Neural cell (in vitro differentiated cells): ENCODE measurements around the gene C14orf180. TPM values are rescaled to one million over a fixed set of nuclear protein-coding genes. Genes with fewer than 3 reads are reported as not detected.

Experiments used
- H2AFZ ChIP-seq: fragments of 200-600, 300-800 bp; sonication (generic), shearing (Covaris generic); 2 replicates; pipeline ENCODE4 v1.6.0; 2014; ENCODE audit warnings: low read depth, mild to moderate bottlenecking, antibody characterized with exemption, low read length, moderate library complexity
- H3F3A ChIP-seq: fragments of 200-600 bp; shearing (Covaris generic); 2 replicates; pipeline ENCODE4 v1.6.1; 2016; ENCODE audit warnings: mild to moderate bottlenecking, moderate library complexity, mixed read lengths, antibody characterized with exemption, low read length; ENCODE audit not compliant: insufficient read depth, poor library complexity, severe bottlenecking
- H3K27ac ChIP-seq: fragments of 200-600, 300-800 bp; sonication (generic), shearing (Covaris generic); 2 replicates; pipeline ENCODE4 v1.5.1; 2014; ENCODE audit warnings: mild to moderate bottlenecking, low read length, moderate library complexity
- H3K27me3 ChIP-seq: fragments of 300-800, 200-600 bp; sonication (generic), shearing (Covaris generic); 2 replicates; pipeline ENCODE4 v1.6.0; 2014; ENCODE audit warnings: mild to moderate bottlenecking, low read depth, low read length, moderate library complexity; ENCODE audit not compliant: insufficient read depth
- H3K36me3 ChIP-seq: fragments of 300-800, 200-600 bp; sonication (generic), shearing (Covaris generic); 2 replicates; pipeline ENCODE4 v1.5.1; 2014; ENCODE audit warnings: mild to moderate bottlenecking, antibody characterized with exemption, low read length, moderate library complexity; ENCODE audit not compliant: insufficient read depth
- H3K4me2 ChIP-seq: fragments of 300-800, 200-600 bp; sonication (generic), shearing (Covaris generic); 2 replicates; pipeline ENCODE4 v1.6.0; 2014; ENCODE audit warnings: mild to moderate bottlenecking, low read length
- H3K4me3 ChIP-seq: fragments of 300-800, 200-600 bp; sonication (generic), shearing (Covaris generic); 2 replicates; pipeline ENCODE4 v1.5.1; 2014; ENCODE audit warnings: mild to moderate bottlenecking, low read length, moderate library complexity
- H3K79me2 ChIP-seq: fragments of 200-600 bp; shearing (Covaris generic); replicated peaks from 2 replicates; pipeline ENCODE4 v1.6.0; 2014; ENCODE audit warnings: mild to moderate bottlenecking, low read length, moderate library complexity; ENCODE audit not compliant: insufficient read depth
- H3K9ac ChIP-seq: fragments of 300-800, 200-600 bp; sonication (generic), shearing (Covaris generic); 2 replicates; pipeline ENCODE4 v1.6.1; 2016; ENCODE audit warnings: mild to moderate bottlenecking, low read length, mixed read lengths
- H3K9me2 ChIP-seq: fragments of 200-600 bp; shearing (Covaris generic); 2 replicates; pipeline ENCODE4 v1.6.1; 2016; ENCODE audit warnings: mild to moderate bottlenecking, low read length, mixed read lengths; ENCODE audit not compliant: insufficient read depth
- H3K9me3 ChIP-seq: fragments of 200-600, 300-800 bp; sonication (generic), shearing (Covaris generic); 2 replicates; pipeline ENCODE4 v1.6.1; 2016; ENCODE audit warnings: mild to moderate bottlenecking, mixed run types, low read length, moderate library complexity, mixed read lengths
- H4K20me1 ChIP-seq: fragments of 200-600 bp; shearing (Covaris generic); 2 replicates; pipeline ENCODE4 v1.6.1; 2016; ENCODE audit warnings: mild to moderate bottlenecking, mixed run types; ENCODE audit not compliant: insufficient read depth
- CTCF ChIP-seq: fragments of 450-650 bp; IDR thresholded peaks from 2 replicates; pipeline ENCODE4 v1.5.1; 2014; ENCODE audit warnings: antibody characterized with exemption, mild to moderate bottlenecking, moderate library complexity; ENCODE audit not compliant: poor library complexity, severe bottlenecking
- EP300 ChIP-seq: fragments of 450-650 bp; conservative IDR thresholded peaks from 2 replicates; pipeline ENCODE4 v1.6.1; 2014; ENCODE audit warnings: antibody characterized with exemption, mild to moderate bottlenecking, moderate library complexity; ENCODE audit not compliant: poor library complexity, severe bottlenecking
- EZH2 ChIP-seq: fragments of 200-600, 300-800 bp; shearing (Covaris generic), sonication (generic); IDR thresholded peaks from 2 replicates; pipeline ENCODE4 v1.6.1; 2014; ENCODE audit warnings: antibody characterized with exemption, low read length, borderline replicate concordance, mild to moderate bottlenecking; ENCODE audit not compliant: insufficient read depth, poor library complexity, severe bottlenecking
- MXI1 ChIP-seq: fragments of 450-650 bp; conservative IDR thresholded peaks from 2 replicates; pipeline ENCODE4 v1.6.1; 2014; ENCODE audit warnings: antibody characterized with exemption, mild to moderate bottlenecking; ENCODE audit not compliant: poor library complexity, severe bottlenecking
- POLR2AphosphoS5 ChIP-seq: IDR thresholded peaks from 2 replicates; pipeline ENCODE4 v1.6.1; 2012
- RAD21 ChIP-seq: fragments of 450-650 bp; conservative IDR thresholded peaks from 2 replicates; pipeline ENCODE4 v1.6.1; 2014; ENCODE audit warnings: antibody characterized with exemption, mild to moderate bottlenecking, moderate library complexity
- SMC3 ChIP-seq: fragments of 450-650 bp; conservative IDR thresholded peaks from 2 replicates; pipeline ENCODE4 v1.6.1; 2014; ENCODE audit warnings: antibody characterized with exemption, mild to moderate bottlenecking, moderate library complexity; ENCODE audit not compliant: poor library complexity
- TAF1 ChIP-seq: IDR thresholded peaks from 2 replicates; pipeline ENCODE4 v1.6.1; 2012; ENCODE audit warnings: low read depth
- polyA plus RNA-seq: library from polyadenylated mRNA; depleted of rRNA; stranded (reverse); fragments of >200 nt; gene quantifications from 2 replicates; pipeline ENCODE4 v1.2.3, GENCODE V29; 2014
- TF ChIP-seq, protein P1 (sequence below): IDR thresholded peaks from 2 replicates; pipeline ENCODE4 v1.6.1; 2012; ENCODE audit warnings: borderline replicate concordance

The C14orf180 gene
- polyA plus RNA-seq, 1 donor from 2014 or later: not detected

- Histone ChIP-seq H3K9me3 (no peaks in the 10 kb centered on the region), H3K36me3 (no peaks in the 10 kb centered on the region), H3F3A (no peaks in the 10 kb centered on the region), H4K20me1 (no peaks in the 10 kb centered on the region), H3K4me2 (no peak overlapping the region), H2AFZ (no peak overlapping the region), H3K9me2 (no peaks in the 10 kb centered on the region), H3K27ac (no peak overlapping the region), H3K9ac (no peak overlapping the region), H3K4me3 (no peak overlapping the region), H3K27me3 (no peaks in the 10 kb centered on the region), H3K79me2 (no peaks in the 10 kb centered on the region)
- TF ChIP-seq SMC3 (no peak), EZH2 (no peak)
- TF ChIP-seq, protein P1, sequence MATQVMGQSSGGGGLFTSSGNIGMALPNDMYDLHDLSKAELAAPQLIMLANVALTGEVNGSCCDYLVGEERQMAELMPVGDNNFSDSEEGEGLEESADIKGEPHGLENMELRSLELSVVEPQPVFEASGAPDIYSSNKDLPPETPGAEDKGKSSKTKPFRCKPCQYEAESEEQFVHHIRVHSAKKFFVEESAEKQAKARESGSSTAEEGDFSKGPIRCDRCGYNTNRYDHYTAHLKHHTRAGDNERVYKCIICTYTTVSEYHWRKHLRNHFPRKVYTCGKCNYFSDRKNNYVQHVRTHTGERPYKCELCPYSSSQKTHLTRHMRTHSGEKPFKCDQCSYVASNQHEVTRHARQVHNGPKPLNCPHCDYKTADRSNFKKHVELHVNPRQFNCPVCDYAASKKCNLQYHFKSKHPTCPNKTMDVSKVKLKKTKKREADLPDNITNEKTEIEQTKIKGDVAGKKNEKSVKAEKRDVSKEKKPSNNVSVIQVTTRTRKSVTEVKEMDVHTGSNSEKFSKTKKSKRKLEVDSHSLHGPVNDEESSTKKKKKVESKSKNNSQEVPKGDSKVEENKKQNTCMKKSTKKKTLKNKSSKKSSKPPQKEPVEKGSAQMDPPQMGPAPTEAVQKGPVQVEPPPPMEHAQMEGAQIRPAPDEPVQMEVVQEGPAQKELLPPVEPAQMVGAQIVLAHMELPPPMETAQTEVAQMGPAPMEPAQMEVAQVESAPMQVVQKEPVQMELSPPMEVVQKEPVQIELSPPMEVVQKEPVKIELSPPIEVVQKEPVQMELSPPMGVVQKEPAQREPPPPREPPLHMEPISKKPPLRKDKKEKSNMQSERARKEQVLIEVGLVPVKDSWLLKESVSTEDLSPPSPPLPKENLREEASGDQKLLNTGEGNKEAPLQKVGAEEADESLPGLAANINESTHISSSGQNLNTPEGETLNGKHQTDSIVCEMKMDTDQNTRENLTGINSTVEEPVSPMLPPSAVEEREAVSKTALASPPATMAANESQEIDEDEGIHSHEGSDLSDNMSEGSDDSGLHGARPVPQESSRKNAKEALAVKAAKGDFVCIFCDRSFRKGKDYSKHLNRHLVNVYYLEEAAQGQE: no peak
Measured at GRCh38 chr14:104567141-104567956, 12.2 kb upstream of the C14orf180 start.

DNA sequence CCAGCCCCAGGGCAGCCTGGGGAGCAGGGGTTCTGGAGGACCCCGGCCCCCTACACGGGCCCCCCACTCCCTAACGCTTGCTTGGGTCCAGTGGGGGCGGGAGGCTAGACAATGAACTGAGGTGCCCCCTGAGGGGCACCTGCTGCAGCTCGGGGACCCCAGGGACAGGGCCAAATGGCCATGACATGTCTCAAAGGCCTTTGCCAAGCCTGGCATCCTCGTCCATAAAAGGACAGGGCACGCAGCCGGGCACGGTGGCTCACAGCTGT lies 11.7 kb upstream of the C14orf180 start:
- Histone ChIP-seq H3K27me3 (no peaks in the 10 kb centered on the region), H4K20me1 (no peaks in the 10 kb centered on the region)
- TF ChIP-seq POLR2AphosphoS5 (no peak), SMC3 (no peak), CTCF (no peak), EZH2 (no peak), RAD21 (no peak), MXI1 (no peak), TAF1 (no peak), EP300 (no peak)
- TF ChIP-seq, protein P1: no peak

More for the DNA sequence above, 11.7 kb upstream of the C14orf180 start:
- Histone ChIP-seq H3K36me3 (no peaks in the 10 kb centered on the region), H3K79me2 (no peaks in the 10 kb centered on the region), H3K9me2 (no peaks in the 10 kb centered on the region), H3K4me2 (no peak overlapping the region), H3K9ac (no peak overlapping the region), H2AFZ (no peak overlapping the region), H3F3A (no peaks in the 10 kb centered on the region), H3K9me3 (no peaks in the 10 kb centered on the region), H3K27ac (no peak overlapping the region), H3K4me3 (no peak overlapping the region)
